HL-60 (cell line): Measurements from ENCODE around the gene TBR1.

Experiments
- DNase-seq, 2 experiments: peaks; one replicate each; pipeline ENCODE4 v3.0.0-alpha.2; 2010 to 2020; ENCODE audit warnings: low read depth in 1 of 2, low spot score in 1 of 2
- H3K27ac ChIP-seq: fragments of 250-450 bp; sonication (Bioruptor Pico); replicated peaks from 2 replicates; pipeline ENCODE4 v1.5.1; 2020; ENCODE audit warnings: mild to moderate bottlenecking, moderate library complexity
- H3K27me3 ChIP-seq: fragments of 250-450 bp; sonication (Bioruptor Pico); 2 replicates; pipeline ENCODE4 v1.5.1; 2021; ENCODE audit warnings: mild to moderate bottlenecking, moderate library complexity; ENCODE audit not compliant: insufficient read depth, poor library complexity, severe bottlenecking
- H3K4me3 ChIP-seq: replicated peaks from 2 replicates; pipeline ENCODE4 v1.5.1; 2011; ENCODE audit warnings: mild to moderate bottlenecking, control low read depth, low read length; ENCODE audit not compliant: insufficient read depth
- CTCF ChIP-seq: IDR thresholded peaks from one replicate; pipeline ENCODE4 v1.5.1; 2011; ENCODE audit warnings: low read length, control low read depth, inconsistent platforms; ENCODE audit not compliant: insufficient read depth
- GABPA ChIP-seq: IDR thresholded peaks from 2 replicates; pipeline ENCODE4 v1.6.1; 2012; ENCODE audit warnings: low read depth
- POLR2AphosphoS5 ChIP-seq: IDR thresholded peaks from 2 replicates; pipeline ENCODE4 v1.6.1; 2012; ENCODE audit warnings: low read depth
- REST ChIP-seq: IDR thresholded peaks from 2 replicates; pipeline ENCODE4 v1.6.1; 2012; ENCODE audit warnings: low read depth; ENCODE audit not compliant: insufficient replicate concordance
- SPI1 ChIP-seq: IDR thresholded peaks from 2 replicates; pipeline ENCODE4 v1.6.1; 2012; ENCODE audit warnings: low read depth, mild to moderate bottlenecking, borderline replicate concordance

TBR1 gene

DNA sequence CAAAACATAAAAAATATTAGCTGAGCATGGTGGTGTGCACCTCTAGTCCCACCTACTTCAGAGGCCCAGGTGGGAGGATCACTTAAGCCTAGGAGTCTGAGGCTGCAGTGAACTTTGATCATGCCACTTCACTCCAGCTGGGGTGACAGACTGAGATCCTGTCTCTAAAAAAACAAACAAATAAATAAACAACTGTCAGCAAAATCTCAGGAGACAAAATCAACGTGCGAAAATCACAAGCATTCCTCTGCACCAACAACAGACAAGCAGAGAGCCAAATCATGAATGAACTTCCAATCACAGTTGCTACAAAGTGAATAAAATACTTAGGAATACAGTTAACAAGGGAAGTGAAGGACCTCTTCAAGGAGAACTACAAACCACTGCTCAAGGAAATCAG, 58.8 kb downstream of the TBR1 start:
- H3K27me3 ChIP-seq: no peaks in the 10 kb centered on the region
- no peak for DNase-seq
- H3K4me3 ChIP-seq: no peak overlapping the region
- H3K27ac ChIP-seq: no peak overlapping the region
- no peak for TF ChIP-seq REST
- no peak for TF ChIP-seq SPI1
- TF ChIP-seq GABPA: no peak
- TF ChIP-seq POLR2AphosphoS5: no peak
- no peak for TF ChIP-seq CTCF
